Mesenteric fat pad (tissue), 1 donor: ENCODE measurements around the gene POU6F1. TPM values are rescaled to one million over a fixed set of nuclear protein-coding genes. Genes with fewer than 3 reads are reported as not detected.
"Not testable (repeated sequence)": the region's sequence is repeated elsewhere in the genome, so short reads cannot be mapped to it uniquely, and the experiment has no call there.

Experiments
- DNase-seq: peaks from one replicate; pipeline ENCODE4 v3.0.0-alpha.2; 2020; ENCODE audit warnings: low spot score
- long read RNA-seq: library from polyadenylated mRNA; unstranded; transcript quantifications from one replicate; pipeline ENCODE4 v2.0.0, GENCODE V29; 2020
- total RNA-seq: library from RNA; stranded (reverse); fragmentation: NEBNext Ultra II Directional; extraction: Animal tissue kit (Norgen Biotek cat#: 25700); gene quantifications from one replicate; pipeline ENCODE4 v1.2.1, GENCODE V29; 2021
- donor health status: DM: yes; HTN: yes; CAD: no.

POU6F1 gene
- total RNA-seq: 14.8 TPM
- long read RNA-seq, partial matches to known transcripts: 2 of 15 reads
- long read RNA-seq, other reads (novel, unspliced or antisense): 13 of 15 reads

- peak; percentile 90 for DNase-seq
Observed at GRCh38 chr12:51217968-51218606, at the start of gene POU6F1. POU6F1 (minus strand) TSS chr12:51218062; CDS start chr12:51206836, 11,226 bp downstream.

GRCh38 chr12:51265024-51265423 lies 47.2 kb upstream of the POU6F1 start:
- DNase-seq: no peak

- no peak for DNase-seq
Observed at GRCh38 chr12:51264297-51264696, 46.4 kb upstream of the POU6F1 start.

- no peak for DNase-seq
Observed at GRCh38 chr12:51263341-51263740, 45.5 kb upstream of the POU6F1 start.

GRCh38 chr12:51262758-51263177 lies 44.9 kb upstream of the POU6F1 start:
- DNase-seq: no peak

GRCh38 chr12:51259600-51259999 lies 41.7 kb upstream of the POU6F1 start:
- not testable (repeated sequence) for DNase-seq

- DNase-seq: no peak
Observed at GRCh38 chr12:51254536-51254935, 36.7 kb upstream of the POU6F1 start.

- no peak for DNase-seq
Observed at GRCh38 chr12:51253276-51253675, 35.4 kb upstream of the POU6F1 start.

- no peak for DNase-seq
Observed at GRCh38 chr12:51247523-51248206, 29.8 kb upstream of the POU6F1 start.

GRCh38 chr12:51246254-51246853 lies 28.5 kb upstream of the POU6F1 start:
- no peak for DNase-seq

- no peak for DNase-seq
Observed at GRCh38 chr12:51245476-51246253, 27.8 kb upstream of the POU6F1 start.

GRCh38 chr12:51244269-51244668 lies 26.4 kb upstream of the POU6F1 start:
- peak; percentile 81 for DNase-seq

GRCh38 chr12:51242876-51243275 lies 25.0 kb upstream of the POU6F1 start:
- no peak for DNase-seq

GRCh38 chr12:51242120-51242519 lies 24.3 kb upstream of the POU6F1 start:
- no peak for DNase-seq

GRCh38 chr12:51240971-51241370 lies 23.1 kb upstream of the POU6F1 start:
- no peak for DNase-seq

GRCh38 chr12:51238510-51239334 lies 20.9 kb upstream of the POU6F1 start, which contains the start of gene DAZAP2:
DAZAP2 (plus strand) TSS chr12:51238826; CDS start chr12:51238908, 82 bp downstream.
- peak; percentile 98 for DNase-seq

GRCh38 chr12:51238037-51238509 lies 20.2 kb upstream of the POU6F1 start:
- DNase-seq: no peak

GRCh38 chr12:51234530-51234929 lies 16.7 kb upstream of the POU6F1 start:
- no peak for DNase-seq

- DNase-seq: no peak
Observed at GRCh38 chr12:51232642-51233041, 14.8 kb upstream of the POU6F1 start.

- DNase-seq: no peak
Observed at GRCh38 chr12:51229116-51229809, 11.4 kb upstream of the POU6F1 start.
